Subcutaneous abdominal adipose tissue (tissue), 5 donors: ENCODE results near the gene CLCA2.

Experiments used
- H3K27ac ChIP-seq: one replicate; pipeline ENCODE4 v1.7.0; 2013; ENCODE audit warnings: low read depth, mild to moderate bottlenecking, inconsistent platforms, low read length, moderate library complexity
- H3K27me3 ChIP-seq, 5 donors: one replicate each; pipeline ENCODE4 v1.7.0; 2013; ENCODE audit warnings: low read length in 5 of 5, inconsistent platforms in 1 of 5; ENCODE audit not compliant: control insufficient read depth in 5 of 5, insufficient read depth in 4 of 5
- H3K36me3 ChIP-seq, 5 donors: one replicate each; pipeline ENCODE4 v1.7.0; 2013; ENCODE audit warnings: low read length in 5 of 5; ENCODE audit not compliant: control insufficient read depth in 5 of 5, insufficient read depth in 5 of 5
- H3K4me1 ChIP-seq, 5 donors: one replicate each; pipeline ENCODE4 v1.7.0; 2013; ENCODE audit warnings: low read length in 5 of 5, mild to moderate bottlenecking in 3 of 5, moderate library complexity in 1 of 5; ENCODE audit not compliant: control insufficient read depth in 5 of 5, insufficient read depth in 5 of 5
- H3K4me3 ChIP-seq, 5 donors: one replicate each; pipeline ENCODE4 v1.7.0; 2013; ENCODE audit warnings: low read length in 5 of 5, low read depth in 1 of 5
- H3K9ac ChIP-seq, 5 donors: one replicate each; pipeline ENCODE4 v1.7.0; 2013; ENCODE audit warnings: low read length in 5 of 5, mild to moderate bottlenecking in 4 of 5, moderate library complexity in 3 of 5
- H3K9me3 ChIP-seq, 5 donors: one replicate each; pipeline ENCODE4 v1.7.0; 2013; ENCODE audit warnings: low read length in 5 of 5; ENCODE audit not compliant: control insufficient read depth in 5 of 5
- donor health status: healthy.
- donor health status: healthy.
- donor health status: healthy.
- donor health status: healthy.
- donor health status: healthy.

CLCA2 gene

DNA sequence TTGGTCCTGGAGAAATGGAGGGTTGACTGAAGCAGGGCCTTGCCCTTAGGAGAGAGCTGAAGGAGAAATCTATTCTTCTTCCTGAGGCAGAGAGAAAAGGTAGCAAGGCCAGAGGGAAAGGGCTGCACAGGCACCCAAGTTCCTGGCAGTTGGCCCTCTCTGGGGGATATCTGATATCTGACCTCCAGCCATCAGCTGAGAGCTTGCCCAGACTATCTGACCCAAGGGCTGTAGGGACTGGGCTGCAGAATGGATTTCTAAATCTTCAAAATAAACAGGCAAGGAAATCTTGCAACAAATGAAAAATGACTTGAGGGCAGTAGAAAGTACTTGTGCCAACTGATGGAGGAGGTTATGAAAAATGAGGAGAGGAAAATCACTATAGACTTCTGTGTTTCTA is 498 bp upstream of the CLCA2 start:
- peak overlapping the region; percentile 8 for H3K27ac ChIP-seq
- H3K4me3 ChIP-seq, result no peak overlapping the region
- H3K4me1 ChIP-seq, result peaks cover 0 to 21% (median 19%) of the 10 kb centered on the region in 5 donors
- no peaks in the 10 kb centered on the region for H3K27me3 ChIP-seq
- H3K9ac ChIP-seq, result no peak overlapping the region
- no peaks in the 10 kb centered on the region for H3K9me3 ChIP-seq
- no peaks in the 10 kb centered on the region for H3K36me3 ChIP-seq

GRCh38 chr1:86429122-86429725 is 5.3 kb downstream of the CLCA2 start:
- Histone ChIP-seq H3K9me3 (no peaks in the 10 kb centered on the region), H3K36me3 (no peaks in the 10 kb centered on the region), H3K27ac (peak overlapping the region; percentile 80), H3K9ac (no peak overlapping the region), H3K4me3 (no peak overlapping the region), H3K27me3 (no peaks in the 10 kb centered on the region), H3K4me1 (peaks cover 0 to 16% (median 13%) of the 10 kb centered on the region in 5 donors)

DNA sequence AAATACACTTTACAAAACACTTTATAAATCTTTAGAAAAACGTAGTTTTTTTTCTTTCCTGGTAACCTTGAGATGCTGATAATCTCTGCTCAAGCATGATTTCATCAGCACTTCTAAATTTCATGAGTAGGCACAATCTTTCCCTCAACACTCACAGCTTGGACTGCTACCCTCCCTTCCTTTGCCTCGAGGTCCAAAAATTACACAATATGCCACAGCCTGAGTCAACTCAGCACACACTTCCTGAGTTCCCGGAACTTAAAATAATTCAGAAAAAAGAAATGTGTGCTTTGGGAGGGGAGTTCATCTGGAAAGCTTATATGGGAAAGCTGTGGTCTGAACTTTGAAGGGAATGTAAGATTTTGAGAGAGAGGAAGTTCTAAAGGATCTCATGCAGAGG is 5.9 kb downstream of the CLCA2 start:
- Histone ChIP-seq H3K9me3 (no peaks in the 10 kb centered on the region), H3K36me3 (no peaks in the 10 kb centered on the region), H3K27ac (peak overlapping the region; percentile 80), H3K9ac (peak overlapping the region in 2 of 5 donors; percentile 30 to 49), H3K4me3 (no peak overlapping the region), H3K27me3 (no peaks in the 10 kb centered on the region), H3K4me1 (peaks cover 0 to 15% (median 11%) of the 10 kb centered on the region in 5 donors)

- Histone ChIP-seq H3K27ac (peak overlapping the region; percentile 80), H3K27me3 (no peaks in the 10 kb centered on the region), H3K9ac (peak overlapping the region in 2 of 5 donors; percentile 30 to 49), H3K4me3 (no peak overlapping the region), H3K4me1 (peaks cover 0 to 15% (median 11%) of the 10 kb centered on the region in 5 donors), H3K9me3 (no peaks in the 10 kb centered on the region), H3K36me3 (no peaks in the 10 kb centered on the region)
These were observed 6.4 kb downstream of the CLCA2 start for GRCh38 chr1:86430376-86430775.

GRCh38 chr1:86434059-86434458 is 10.1 kb downstream of the CLCA2 start:
- no peaks in the 10 kb centered on the region for H3K27me3 ChIP-seq
- no peak overlapping the region for H3K27ac ChIP-seq
- no peak overlapping the region for H3K4me3 ChIP-seq
- H3K36me3 ChIP-seq, result no peaks in the 10 kb centered on the region
- H3K4me1 ChIP-seq, result peaks cover 0 to 13% (median 11%) of the 10 kb centered on the region in 5 donors
- no peak overlapping the region for H3K9ac ChIP-seq
- no peaks in the 10 kb centered on the region for H3K9me3 ChIP-seq

DNA sequence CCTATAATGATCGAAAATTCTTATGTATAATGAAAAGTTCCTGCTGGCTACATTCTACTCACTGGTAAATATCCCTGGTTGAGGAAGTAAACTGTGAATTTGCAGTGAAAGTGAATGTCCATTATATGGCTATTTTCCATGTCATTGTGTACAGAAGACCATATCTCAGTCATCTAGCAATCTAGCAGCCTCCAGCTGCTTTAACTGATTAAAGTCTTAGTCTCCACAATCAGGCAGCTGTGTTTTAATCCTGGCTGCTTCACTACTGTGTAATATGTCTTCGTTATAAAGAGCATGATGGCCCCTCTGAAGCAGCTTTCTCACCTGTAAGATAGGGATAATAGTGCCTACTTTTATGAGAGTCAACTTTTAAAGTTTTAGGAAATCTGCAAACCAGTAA is 11.4 kb downstream of the CLCA2 start:
- Histone ChIP-seq H3K9ac (no peak overlapping the region), H3K27me3 (no peaks in the 10 kb centered on the region), H3K27ac (no peak overlapping the region), H3K4me1 (peaks cover 0 to 4% (median 1%) of the 10 kb centered on the region in 5 donors), H3K4me3 (no peak overlapping the region), H3K36me3 (no peaks in the 10 kb centered on the region), H3K9me3 (no peaks in the 10 kb centered on the region)

DNA sequence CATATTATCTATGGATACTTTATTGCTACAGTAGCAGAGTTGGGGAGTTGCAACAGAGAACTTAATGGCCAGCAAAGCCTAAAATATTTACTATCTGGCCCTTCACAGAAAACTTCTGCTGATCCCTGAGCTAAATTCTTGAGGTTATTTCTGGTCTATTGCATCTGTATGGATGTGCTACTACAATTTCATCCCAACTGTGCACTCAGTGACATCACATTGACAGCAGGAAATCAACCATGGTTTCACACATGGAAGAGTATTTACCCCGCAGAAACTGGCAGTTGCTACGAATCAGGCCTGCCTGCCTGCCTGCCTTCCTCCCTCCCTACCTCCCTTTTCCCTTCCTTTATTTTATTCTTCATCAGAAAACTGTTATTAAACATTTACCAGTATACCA is 12.1 kb downstream of the CLCA2 start:
- Histone ChIP-seq H3K9me3 (no peaks in the 10 kb centered on the region), H3K4me3 (no peak overlapping the region), H3K9ac (no peak overlapping the region), H3K36me3 (no peaks in the 10 kb centered on the region), H3K27ac (no peak overlapping the region), H3K27me3 (no peaks in the 10 kb centered on the region), H3K4me1 (no peaks in the 10 kb centered on the region)

DNA sequence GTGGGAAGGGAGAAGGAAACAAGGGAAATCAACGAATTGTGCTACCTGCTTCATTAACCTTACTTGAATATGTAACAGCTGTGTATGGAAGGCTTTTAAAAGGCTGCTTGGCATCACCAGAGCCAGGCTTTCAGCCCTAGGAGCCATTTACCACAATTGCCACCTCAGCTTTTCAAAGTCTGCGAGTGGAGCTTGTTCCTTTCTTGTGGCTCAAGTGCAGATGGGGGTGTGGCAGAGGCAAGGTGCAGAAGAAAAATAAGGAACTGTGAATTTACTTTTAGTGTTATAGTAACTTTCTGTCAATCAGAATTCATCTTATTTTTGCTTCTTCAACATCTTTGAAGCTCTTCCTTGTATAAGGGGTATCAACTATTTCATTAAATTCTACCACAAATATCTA is 17.6 kb downstream of the CLCA2 start:
- Histone ChIP-seq H3K9ac (no peak overlapping the region), H3K9me3 (no peaks in the 10 kb centered on the region), H3K27me3 (no peaks in the 10 kb centered on the region), H3K4me3 (no peak overlapping the region), H3K27ac (no peak overlapping the region), H3K4me1 (no peaks in the 10 kb centered on the region), H3K36me3 (no peaks in the 10 kb centered on the region)

DNA sequence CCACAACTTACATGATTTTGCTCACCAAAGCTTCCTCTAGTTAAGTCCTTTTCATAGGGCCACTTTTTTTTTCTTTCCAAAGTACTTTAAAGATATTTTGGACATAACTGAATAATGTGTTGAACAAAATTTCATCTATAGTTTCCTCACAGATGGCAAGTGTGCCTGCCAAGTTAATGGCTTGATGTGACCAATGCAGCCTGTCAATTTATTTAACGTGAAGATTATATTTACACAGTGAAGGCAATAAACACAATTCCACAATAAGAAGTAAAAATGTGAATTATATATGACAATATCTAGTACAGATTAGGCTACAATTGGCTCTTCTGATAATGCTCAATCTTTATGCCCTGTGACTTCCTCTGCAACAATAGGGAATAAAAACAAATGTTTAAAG is 18.0 kb downstream of the CLCA2 start:
- Histone ChIP-seq H3K27ac (no peak overlapping the region), H3K36me3 (no peaks in the 10 kb centered on the region), H3K27me3 (no peaks in the 10 kb centered on the region), H3K4me3 (no peak overlapping the region), H3K9me3 (no peaks in the 10 kb centered on the region), H3K4me1 (no peaks in the 10 kb centered on the region), H3K9ac (no peak overlapping the region)

DNA sequence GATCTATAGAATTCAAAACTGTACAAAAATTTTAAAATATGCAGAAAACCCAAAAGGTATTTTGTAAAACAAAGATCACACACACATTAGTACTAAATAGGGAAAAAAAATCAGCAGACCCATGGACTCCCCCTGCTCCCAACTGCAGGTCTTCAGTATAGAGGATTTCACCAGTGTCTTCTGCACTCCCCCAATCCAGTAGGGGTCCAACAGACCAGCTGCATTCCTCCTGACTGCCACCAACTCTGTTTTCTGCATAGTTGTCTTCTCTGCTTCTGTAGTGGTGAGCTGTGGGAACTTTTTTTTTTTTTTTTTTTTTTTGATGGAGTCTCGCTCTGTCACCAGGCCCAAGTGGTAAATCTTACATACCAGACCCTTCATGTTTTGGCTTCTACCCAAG is 21.9 kb downstream of the CLCA2 start:
- no peaks in the 10 kb centered on the region for H3K36me3 ChIP-seq
- H3K4me1 ChIP-seq, result no peaks in the 10 kb centered on the region
- H3K9me3 ChIP-seq, result no peaks in the 10 kb centered on the region
- H3K4me3 ChIP-seq, result no peak overlapping the region
- H3K27ac ChIP-seq, result no peak overlapping the region
- H3K27me3 ChIP-seq, result no peaks in the 10 kb centered on the region
- H3K9ac ChIP-seq, result no peak overlapping the region
